DOHH2 (cell line): ENCODE data around the gene DOK7.

Experiments
- H3F3A ChIP-seq: fragments of 200-600 bp; sonication (generic), shearing (Covaris generic); 2 replicates; pipeline ENCODE4 v1.6.0; 2016; ENCODE audit warnings: antibody characterized with exemption, mild to moderate bottlenecking; ENCODE audit not compliant: control insufficient read depth, insufficient read depth
- H3K27ac ChIP-seq: fragments of 200-600 bp; sonication (generic); 2 replicates; pipeline ENCODE4 v1.5.1; 2014; ENCODE audit warnings: low read depth, mild to moderate bottlenecking, low read length, moderate library complexity
- H3K27me3 ChIP-seq: fragments of 200-600 bp; sonication (generic); 2 replicates; pipeline ENCODE4 v1.6.1; 2014; ENCODE audit warnings: mild to moderate bottlenecking, low read length, mixed read lengths; ENCODE audit not compliant: control insufficient read depth
- H3K36me3 ChIP-seq: fragments of 200-600 bp; sonication (generic); 2 replicates; pipeline ENCODE4 v1.6.1; 2014; ENCODE audit warnings: mild to moderate bottlenecking, low read length, moderate library complexity, mixed read lengths; ENCODE audit not compliant: control insufficient read depth
- H3K4me1 ChIP-seq: fragments of 200-600 bp; sonication (generic); 2 replicates; pipeline ENCODE4 v1.6.1; 2014; ENCODE audit warnings: mild to moderate bottlenecking, low read length, mixed read lengths; ENCODE audit not compliant: control insufficient read depth
- H3K4me2 ChIP-seq: fragments of 200-600 bp; sonication (generic); 2 replicates; pipeline ENCODE4 v1.6.0; 2014; ENCODE audit warnings: mild to moderate bottlenecking, low read length, moderate library complexity
- H3K4me3 ChIP-seq: fragments of 200-600 bp; sonication (generic); 2 replicates; pipeline ENCODE4 v1.5.1; 2014; ENCODE audit warnings: mild to moderate bottlenecking, low read length, mixed read lengths
- H3K79me2 ChIP-seq: fragments of 200-600 bp; sonication (generic); 2 replicates; pipeline ENCODE4 v1.6.1; 2014; ENCODE audit warnings: mild to moderate bottlenecking, low read length, mixed read lengths; ENCODE audit not compliant: control insufficient read depth
- H3K9me2 ChIP-seq: fragments of 200-600 bp; sonication (generic); replicated peaks from 2 replicates; pipeline ENCODE4 v1.6.1; 2014; ENCODE audit warnings: mild to moderate bottlenecking, low read length, mixed read lengths; ENCODE audit not compliant: control insufficient read depth
- H3K9me3 ChIP-seq: fragments of 200-600 bp; sonication (generic); 2 replicates; pipeline ENCODE4 v1.6.1; 2014; ENCODE audit warnings: antibody characterized with exemption, low read length, mixed read lengths; ENCODE audit not compliant: control insufficient read depth, insufficient read depth
- H4K20me1 ChIP-seq: fragments of 200-600 bp; sonication (generic); 2 replicates; pipeline ENCODE4 v1.6.0; 2014; ENCODE audit warnings: low read depth, mild to moderate bottlenecking, antibody characterized with exemption, low read length, moderate library complexity; ENCODE audit not compliant: control insufficient read depth, insufficient read depth
- EZH2phosphoT487 ChIP-seq: fragments of 200-600 bp; sonication (generic); IDR thresholded peaks from 2 replicates; pipeline ENCODE4 v1.6.1; 2017; ENCODE audit warnings: borderline replicate concordance, mild to moderate bottlenecking, antibody characterized with exemption, low read length, moderate library complexity, mixed read lengths
- TF ChIP-seq, protein P1 (sequence below): fragments of 200-600 bp; sonication (generic); IDR thresholded peaks from one replicate; pipeline ENCODE4 v1.5.1; 2014; ENCODE audit warnings: antibody characterized with exemption, mild to moderate bottlenecking, low read depth, low read length; ENCODE audit not compliant: poor library complexity, severe bottlenecking

The DOK7 gene

DNA sequence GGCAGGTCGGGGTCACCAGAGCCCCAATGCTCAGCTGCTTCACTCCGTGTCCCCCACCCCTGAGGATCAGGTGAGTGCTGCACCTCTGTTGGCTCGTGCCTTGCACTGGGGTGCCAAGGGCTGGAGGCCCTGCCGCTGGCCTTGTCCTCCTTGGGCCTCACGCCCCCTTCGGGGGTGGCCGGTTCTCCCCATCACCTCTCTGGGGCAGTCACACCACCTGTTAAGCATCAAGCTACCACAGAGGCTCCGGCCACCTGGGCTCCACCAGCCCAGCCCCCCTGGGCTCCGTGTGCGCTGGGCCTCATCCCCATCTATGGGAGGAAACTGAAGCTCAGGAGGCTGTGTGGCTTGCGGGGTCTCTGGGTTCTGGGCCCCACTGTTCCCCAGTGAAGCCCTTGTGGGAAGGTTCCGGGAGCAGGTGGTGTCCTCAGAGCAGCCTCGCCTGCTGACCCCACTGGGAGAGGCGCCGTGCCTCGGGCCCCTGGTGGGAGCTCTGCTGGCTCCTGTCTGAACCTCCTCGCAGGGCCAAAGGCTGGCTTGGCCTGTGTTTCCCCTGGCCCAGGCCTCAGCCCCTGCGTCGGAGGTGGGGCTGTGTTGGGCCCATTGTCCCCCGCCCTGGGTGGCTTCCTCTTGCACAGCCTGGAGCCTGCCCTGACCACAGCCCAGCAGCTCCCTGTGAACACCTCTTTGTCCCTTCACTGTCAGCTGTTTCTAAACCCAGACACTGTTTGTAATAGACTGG is 30.8 kb downstream of the DOK7 start:
- H3K4me2 ChIP-seq: no peak overlapping the region
- peaks cover 2% of the 10 kb centered on the region; the same call in 1 of the 2 replicates for H3K27me3 ChIP-seq

DNA sequence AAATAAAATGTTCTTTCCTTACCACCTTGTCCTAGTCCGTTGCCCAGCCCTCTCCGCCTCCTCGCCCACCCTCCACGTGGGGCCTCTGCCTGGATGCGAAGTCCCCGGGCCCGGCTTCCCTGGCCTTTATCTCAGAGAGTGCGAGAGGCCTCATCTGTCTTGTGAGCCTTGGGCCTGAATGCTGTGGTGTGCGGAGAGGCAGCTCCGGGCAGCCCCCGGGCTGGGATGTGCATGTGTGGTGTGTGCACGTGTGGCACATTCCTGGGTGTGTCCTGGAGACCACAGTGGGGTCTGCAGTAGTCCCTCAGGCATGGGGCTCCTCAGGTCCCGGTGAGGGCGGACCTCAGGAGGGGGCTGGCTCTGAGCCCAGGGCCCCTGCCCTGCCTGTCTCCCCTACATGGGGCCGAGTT is 31.4 kb downstream of the DOK7 start:
- no peaks in the 10 kb centered on the region for H3K9me2 ChIP-seq
- TF ChIP-seq, protein P1, sequence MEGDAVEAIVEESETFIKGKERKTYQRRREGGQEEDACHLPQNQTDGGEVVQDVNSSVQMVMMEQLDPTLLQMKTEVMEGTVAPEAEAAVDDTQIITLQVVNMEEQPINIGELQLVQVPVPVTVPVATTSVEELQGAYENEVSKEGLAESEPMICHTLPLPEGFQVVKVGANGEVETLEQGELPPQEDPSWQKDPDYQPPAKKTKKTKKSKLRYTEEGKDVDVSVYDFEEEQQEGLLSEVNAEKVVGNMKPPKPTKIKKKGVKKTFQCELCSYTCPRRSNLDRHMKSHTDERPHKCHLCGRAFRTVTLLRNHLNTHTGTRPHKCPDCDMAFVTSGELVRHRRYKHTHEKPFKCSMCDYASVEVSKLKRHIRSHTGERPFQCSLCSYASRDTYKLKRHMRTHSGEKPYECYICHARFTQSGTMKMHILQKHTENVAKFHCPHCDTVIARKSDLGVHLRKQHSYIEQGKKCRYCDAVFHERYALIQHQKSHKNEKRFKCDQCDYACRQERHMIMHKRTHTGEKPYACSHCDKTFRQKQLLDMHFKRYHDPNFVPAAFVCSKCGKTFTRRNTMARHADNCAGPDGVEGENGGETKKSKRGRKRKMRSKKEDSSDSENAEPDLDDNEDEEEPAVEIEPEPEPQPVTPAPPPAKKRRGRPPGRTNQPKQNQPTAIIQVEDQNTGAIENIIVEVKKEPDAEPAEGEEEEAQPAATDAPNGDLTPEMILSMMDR: no peak
- no peak for TF ChIP-seq EZH2phosphoT487
- no peak overlapping the region for H3K27ac ChIP-seq
- no peaks in the 10 kb centered on the region for H3K9me3 ChIP-seq
- no peaks in the 10 kb centered on the region for H3K4me1 ChIP-seq
- no peaks in the 10 kb centered on the region; the same call in 1 of the 2 replicates for H4K20me1 ChIP-seq
- no peaks in the 10 kb centered on the region for H3F3A ChIP-seq
- no peaks in the 10 kb centered on the region for H3K36me3 ChIP-seq
- H3K79me2 ChIP-seq: no peaks in the 10 kb centered on the region
- no peak overlapping the region for H3K4me2 ChIP-seq
- H3K27me3 ChIP-seq: no peaks in the 10 kb centered on the region
- no peak overlapping the region for H3K4me3 ChIP-seq

More for the DNA sequence above, 30.8 kb downstream of the DOK7 start:
- no peaks in the 10 kb centered on the region for H3F3A ChIP-seq
- H3K36me3 ChIP-seq: no peaks in the 10 kb centered on the region
- H3K4me1 ChIP-seq: no peaks in the 10 kb centered on the region
- no peak overlapping the region for H3K27ac ChIP-seq
- no peak for TF ChIP-seq EZH2phosphoT487
- TF ChIP-seq, protein P1: no peak
- no peaks in the 10 kb centered on the region; the same call in 1 of the 2 replicates for H4K20me1 ChIP-seq
- no peak overlapping the region for H3K4me3 ChIP-seq
- no peaks in the 10 kb centered on the region for H3K79me2 ChIP-seq
- no peaks in the 10 kb centered on the region for H3K9me3 ChIP-seq
- H3K9me2 ChIP-seq: no peaks in the 10 kb centered on the region

- H3K9me2 ChIP-seq: no peaks in the 10 kb centered on the region
- H3K27ac ChIP-seq: no peak overlapping the region
- H3K4me3 ChIP-seq: no peak overlapping the region
- H3K4me1 ChIP-seq: no peaks in the 10 kb centered on the region
- TF ChIP-seq, protein P1: no peak
- no peak for TF ChIP-seq EZH2phosphoT487
- H4K20me1 ChIP-seq: no peaks in the 10 kb centered on the region; the same call in 1 of the 2 replicates
- H3K9me3 ChIP-seq: no peaks in the 10 kb centered on the region
- no peaks in the 10 kb centered on the region for H3K79me2 ChIP-seq
- H3K4me2 ChIP-seq: no peak overlapping the region
- H3K36me3 ChIP-seq: no peaks in the 10 kb centered on the region
- no peaks in the 10 kb centered on the region for H3F3A ChIP-seq
- no peaks in the 10 kb centered on the region for H3K27me3 ChIP-seq
Measured at GRCh38 chr4:3495204-3495975, 32.3 kb downstream of the DOK7 start.
